ENCODE data around the gene KRTAP5-4. TPM values are rescaled to one million over a fixed set of nuclear protein-coding genes. Genes with fewer than 3 reads are reported as not detected.
"Not testable (repeated sequence)": the region's sequence is repeated elsewhere in the genome, so short reads cannot be mapped to it uniquely, and the experiment has no call there.

KRTAP5-4 gene
- total RNA-seq, 2 donors from 2014 or later = not detected

- no peak for TF ChIP-seq POLR2A (IDR thresholded peaks at IDR 0.05)
- TF ChIP-seq, protein P1, sequence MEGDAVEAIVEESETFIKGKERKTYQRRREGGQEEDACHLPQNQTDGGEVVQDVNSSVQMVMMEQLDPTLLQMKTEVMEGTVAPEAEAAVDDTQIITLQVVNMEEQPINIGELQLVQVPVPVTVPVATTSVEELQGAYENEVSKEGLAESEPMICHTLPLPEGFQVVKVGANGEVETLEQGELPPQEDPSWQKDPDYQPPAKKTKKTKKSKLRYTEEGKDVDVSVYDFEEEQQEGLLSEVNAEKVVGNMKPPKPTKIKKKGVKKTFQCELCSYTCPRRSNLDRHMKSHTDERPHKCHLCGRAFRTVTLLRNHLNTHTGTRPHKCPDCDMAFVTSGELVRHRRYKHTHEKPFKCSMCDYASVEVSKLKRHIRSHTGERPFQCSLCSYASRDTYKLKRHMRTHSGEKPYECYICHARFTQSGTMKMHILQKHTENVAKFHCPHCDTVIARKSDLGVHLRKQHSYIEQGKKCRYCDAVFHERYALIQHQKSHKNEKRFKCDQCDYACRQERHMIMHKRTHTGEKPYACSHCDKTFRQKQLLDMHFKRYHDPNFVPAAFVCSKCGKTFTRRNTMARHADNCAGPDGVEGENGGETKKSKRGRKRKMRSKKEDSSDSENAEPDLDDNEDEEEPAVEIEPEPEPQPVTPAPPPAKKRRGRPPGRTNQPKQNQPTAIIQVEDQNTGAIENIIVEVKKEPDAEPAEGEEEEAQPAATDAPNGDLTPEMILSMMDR (IDR thresholded peaks at IDR 0.05) = no peak
- ATAC-seq (no peak), DNase-seq (no peak)
- no peak overlapping the region for H3K27ac ChIP-seq
- H3K27me3 ChIP-seq = no peaks in the 10 kb centered on the region
- no peaks in the 10 kb centered on the region for H3K9me3 ChIP-seq
- intact Hi-C loops (cut with DNase I) = no loop called here
- peaks cover 7% of the 10 kb centered on the region for H3K4me1 ChIP-seq
- 44 to 79% methylated on average over 2 to 9 of the region's 11 CpGs for WGBS, 2 donors
- no peaks in the 10 kb centered on the region for H3K36me3 ChIP-seq (replicated peaks in 1 of 2; ENCODE audit: insufficient read depth in 1 of 2, low read depth in 2 of 2)
- H3K4me3 ChIP-seq = no peak overlapping the region
Observed at GRCh38 chr11:1604181-1604580, 17.8 kb downstream of the KRTAP5-4 start.

DNA sequence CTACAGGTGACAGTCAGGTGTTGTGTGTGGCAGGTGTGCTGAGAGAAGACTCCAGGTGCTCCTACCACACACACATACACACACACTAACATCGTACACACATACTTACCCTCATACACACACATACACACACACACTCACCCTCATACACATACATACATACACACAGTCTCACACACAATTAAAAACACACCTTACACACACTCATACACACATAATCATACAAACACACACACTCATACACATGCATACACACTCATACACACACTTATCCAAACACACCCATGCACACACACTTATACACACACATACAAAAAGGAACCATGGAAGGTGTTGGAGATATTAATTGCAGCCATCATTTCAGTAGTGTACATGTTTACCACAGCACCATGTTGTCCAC is 18.3 kb downstream of the KRTAP5-4 start:
- H3K27ac ChIP-seq = no peak overlapping the region
- DNase-seq (no peak), ATAC-seq (no peak)
- no peaks in the 10 kb centered on the region for H3K9me3 ChIP-seq
- no peaks in the 10 kb centered on the region for H3K36me3 ChIP-seq (replicated peaks in 1 of 2; ENCODE audit: insufficient read depth in 1 of 2, low read depth in 2 of 2)
- no peak for TF ChIP-seq POLR2A (IDR thresholded peaks at IDR 0.05)
- TF ChIP-seq, protein P1 (IDR thresholded peaks at IDR 0.05) = no peak
- H3K4me1 ChIP-seq = peaks cover 7% of the 10 kb centered on the region
- H3K27me3 ChIP-seq = no peaks in the 10 kb centered on the region
- H3K4me3 ChIP-seq = no peak overlapping the region
- WGBS, 2 donors = 74 to 76% methylated on average over 1 of the region's 1 CpG
- intact Hi-C loops (cut with DNase I) = no loop called here

- DNase-seq; H3K27me3 ChIP-seq; H3K36me3 ChIP-seq (replicated peaks in 1 of 2; ENCODE audit: insufficient read depth in 1 of 2, low read depth in 2 of 2); H3K4me1 ChIP-seq; H3K9me3 ChIP-seq; ATAC-seq; H3K4me3 ChIP-seq; intact Hi-C loops (cut with DNase I); H3K27ac ChIP-seq: not testable (repeated sequence)
- 62 to 72% methylated on average over 3 of the region's 3 CpGs for WGBS, 2 donors
Observed at GRCh38 chr11:1601663-1602062, 20.3 kb downstream of the KRTAP5-4 start.

DNA sequence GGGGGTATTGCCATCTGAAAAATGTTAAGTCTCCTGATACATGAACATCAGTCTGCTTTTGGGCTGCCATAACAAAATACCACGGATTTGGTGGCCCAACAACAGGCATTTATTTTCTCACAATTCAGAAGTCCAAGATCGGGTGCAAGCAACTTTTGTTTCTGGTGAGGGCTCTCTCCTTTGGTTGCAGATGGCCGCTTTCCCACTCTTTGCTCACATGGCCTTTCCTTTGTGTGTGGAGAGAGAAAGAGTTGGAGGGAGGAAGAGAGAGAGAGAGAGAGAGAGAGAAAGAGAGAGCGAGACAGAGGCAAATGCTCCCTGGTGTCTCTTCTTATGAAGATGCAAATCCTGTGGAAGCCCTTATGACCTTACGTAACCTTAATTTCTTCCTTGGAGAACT is 21.3 kb downstream of the KRTAP5-4 start:
- ATAC-seq (no peak), DNase-seq (peak in 1 of 4 donors; percentile 56)
- no peak for TF ChIP-seq POLR2A (IDR thresholded peaks at IDR 0.05)
- TF ChIP-seq, protein P1 (IDR thresholded peaks at IDR 0.05) = no peak
- no peak overlapping the region for H3K27ac ChIP-seq
- intact Hi-C loops (cut with DNase I) = no loop called here
- H3K4me3 ChIP-seq = no peak overlapping the region
- H3K36me3 ChIP-seq (replicated peaks in 1 of 2; ENCODE audit: insufficient read depth in 1 of 2, low read depth in 2 of 2) = no peaks in the 10 kb centered on the region
- H3K27me3 ChIP-seq = no peaks in the 10 kb centered on the region
- peaks cover 9% of the 10 kb centered on the region for H3K4me1 ChIP-seq
- H3K9me3 ChIP-seq = no peaks in the 10 kb centered on the region
- 38 to 41% methylated on average over 5 of the region's 5 CpGs for WGBS, 2 donors

- Histone ChIP-seq H3K27me3 (no peaks in the 10 kb centered on the region), H3K9me3 (no peaks in the 10 kb centered on the region), H3K4me1 (peaks cover 15% of the 10 kb centered on the region), H3K36me3 (replicated peaks in 1 of 2; ENCODE audit: insufficient read depth in 1 of 2, low read depth in 2 of 2) (no peaks in the 10 kb centered on the region), H3K27ac (no peak overlapping the region), H3K4me3 (no peak overlapping the region)
- DNase-seq (no peak), ATAC-seq (no peak)
- no peak for TF ChIP-seq POLR2A (IDR thresholded peaks at IDR 0.05)
- TF ChIP-seq, protein P1 (IDR thresholded peaks at IDR 0.05) = no peak
- 82 to 93% methylated on average over 3 to 4 of the region's 6 CpGs for WGBS, 2 donors
- intact Hi-C loops (cut with DNase I) = no loop called here
Observed at GRCh38 chr11:1598816-1599215, 23.1 kb downstream of the KRTAP5-4 start.

DNA sequence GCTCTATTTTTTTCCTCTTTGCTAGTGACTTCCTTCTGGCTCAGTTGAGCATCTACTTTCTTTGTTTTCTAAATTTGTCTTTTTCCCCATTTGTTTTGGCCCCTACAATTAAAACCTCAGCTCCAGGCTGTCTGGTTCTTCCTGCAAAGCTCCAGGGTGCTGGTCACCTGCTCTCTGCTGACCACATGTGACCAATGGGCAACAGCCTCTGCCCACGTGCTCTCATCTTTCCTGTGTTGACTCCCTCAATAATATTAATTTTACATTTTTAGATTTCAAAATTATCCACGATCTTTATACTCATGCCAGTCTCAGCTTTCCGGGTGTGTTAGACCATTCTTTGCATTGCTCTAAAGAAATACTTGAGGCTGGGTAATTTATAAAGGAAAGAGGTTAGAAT is 23.5 kb downstream of the KRTAP5-4 start:
- intact Hi-C loops (cut with DNase I); H3K9me3 ChIP-seq; H3K27ac ChIP-seq; H3K36me3 ChIP-seq (replicated peaks in 1 of 2; ENCODE audit: insufficient read depth in 1 of 2, low read depth in 2 of 2); ATAC-seq; DNase-seq; H3K27me3 ChIP-seq; H3K4me3 ChIP-seq: not testable (repeated sequence)
- H3K4me1 ChIP-seq = peaks cover 15% of the 10 kb centered on the region
- 89 to 93% methylated on average over 3 of the region's 3 CpGs for WGBS, 2 donors
